Stomach (tissue), 4 donors: ENCODE measurements around the gene TIMM21.

ENCODE experiments used
- CTCF ChIP-seq, 7 experiments: fragments of 450-650 bp in 4 of 7; fragments of 200-600 bp in 3 of 7; sonication (generic) in 3 of 7; IDR thresholded peaks; one replicate each; pipeline ENCODE4 v1.5.1; 2016 to 2019; ENCODE audit warnings: antibody characterized with exemption in 7 of 7, control low read depth in 2 of 7, mild to moderate bottlenecking in 1 of 7
- EP300 ChIP-seq: sonication (generic); formaldehyde crosslinking; IDR thresholded peaks from one replicate; pipeline ENCODE4 v1.6.1; 2017; ENCODE audit warnings: antibody characterized with exemption

DNA sequence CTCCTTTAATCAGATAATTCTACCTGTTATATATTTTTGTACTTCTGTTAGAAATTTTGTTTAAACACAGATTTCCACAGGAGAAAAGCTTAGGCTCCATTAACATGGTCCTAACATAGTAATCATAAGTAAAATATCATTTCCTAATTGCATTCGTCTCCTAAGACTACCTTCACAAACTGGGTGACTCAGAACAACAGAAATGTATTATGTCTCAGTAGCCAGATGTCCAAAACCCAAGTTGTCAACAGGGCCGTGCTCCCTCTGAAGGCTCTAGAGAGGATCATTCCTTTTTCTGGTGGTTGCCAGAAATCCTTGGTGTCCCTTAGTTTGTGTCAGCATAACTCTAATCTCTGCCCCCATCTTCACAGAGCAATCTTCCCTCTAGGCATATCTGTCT is 6.1 kb upstream of the TIMM21 start:
- no peak for TF ChIP-seq CTCF (IDR thresholded peaks at IDR 0.05)
- no peak for TF ChIP-seq EP300
